Measurements from ENCODE around the gene COASY.

The COASY gene

DNA sequence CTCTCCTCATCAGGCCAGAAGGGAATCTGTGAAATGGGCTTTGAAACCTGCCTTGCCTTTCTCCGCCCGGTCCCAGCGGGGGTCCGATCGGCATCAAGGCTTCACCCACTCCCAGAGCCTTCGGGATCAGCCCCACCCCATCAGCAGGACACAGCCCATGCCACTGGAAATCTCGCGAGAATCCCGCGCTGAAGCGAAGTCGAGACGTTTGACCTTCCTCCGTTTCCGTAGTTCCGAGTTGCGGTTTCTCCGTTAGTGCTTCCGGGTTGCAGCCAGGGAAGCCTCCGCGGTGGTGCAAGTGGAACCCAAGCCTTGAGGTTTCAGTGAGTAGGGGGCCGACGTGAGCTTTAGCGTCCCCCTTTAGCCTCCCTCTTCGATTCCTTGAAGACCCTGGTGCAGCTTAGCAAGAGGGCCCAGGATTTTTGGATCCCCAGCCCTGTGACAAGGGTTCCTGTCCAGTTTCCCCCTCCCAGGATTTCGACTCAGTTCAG is at the start of gene COASY:
Gene COASY (plus strand): TSS at position 252 of the 491 bp plus-strand sequence. CDS start 475 bp downstream, outside the sequence.
- peak; percentile 91 for DNase-seq (ENCODE audit: low read depth)

DNA sequence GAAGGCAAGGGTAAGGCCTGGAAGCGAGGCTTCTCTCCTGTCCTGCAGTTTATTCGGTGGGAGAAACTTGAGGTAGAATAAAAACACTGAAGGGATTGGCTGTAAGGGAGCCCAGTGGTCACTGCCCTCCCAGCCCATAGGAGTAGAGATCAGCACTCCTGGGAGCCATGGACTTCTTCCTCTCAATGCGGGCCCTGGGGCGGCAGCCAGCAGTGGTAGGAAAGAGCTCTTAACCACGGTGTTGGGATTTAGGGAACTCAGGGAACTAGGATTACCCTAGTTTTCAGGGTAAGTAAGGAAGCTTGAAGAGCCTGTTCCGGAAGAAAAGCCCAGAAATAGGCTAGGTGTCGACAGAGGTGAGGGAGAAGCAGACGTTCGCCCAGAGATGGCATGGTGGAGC is 49.7 kb upstream of the COASY start:
- no peak for DNase-seq (ENCODE audit: low read depth)

DNA sequence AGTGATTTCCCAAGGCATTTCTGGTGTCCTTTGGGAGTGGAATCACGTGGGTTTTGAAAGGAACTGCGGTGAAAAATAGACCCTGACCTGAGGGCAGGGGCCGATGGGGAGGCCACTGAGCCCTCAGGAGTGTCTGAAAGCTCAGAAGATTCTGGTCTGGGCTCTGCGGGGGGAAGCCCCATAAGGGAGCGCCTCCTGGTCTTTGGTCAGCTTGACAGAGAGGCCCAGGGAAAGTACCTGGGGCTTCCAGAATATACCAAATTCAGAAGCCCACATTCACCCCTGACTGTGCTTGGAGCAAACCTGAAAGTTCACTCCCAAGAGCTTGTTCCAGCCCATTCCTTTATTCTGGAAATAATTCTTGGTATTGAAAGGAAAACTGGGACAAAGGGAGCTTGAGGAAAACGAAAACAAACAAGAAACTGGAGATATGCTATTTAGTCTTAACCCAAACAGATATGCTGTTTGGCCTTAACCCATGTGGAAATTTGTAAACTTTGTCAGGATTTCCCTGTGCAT is 49.2 kb upstream of the COASY start:
- DNase-seq (ENCODE audit: low read depth), result no peak

DNA sequence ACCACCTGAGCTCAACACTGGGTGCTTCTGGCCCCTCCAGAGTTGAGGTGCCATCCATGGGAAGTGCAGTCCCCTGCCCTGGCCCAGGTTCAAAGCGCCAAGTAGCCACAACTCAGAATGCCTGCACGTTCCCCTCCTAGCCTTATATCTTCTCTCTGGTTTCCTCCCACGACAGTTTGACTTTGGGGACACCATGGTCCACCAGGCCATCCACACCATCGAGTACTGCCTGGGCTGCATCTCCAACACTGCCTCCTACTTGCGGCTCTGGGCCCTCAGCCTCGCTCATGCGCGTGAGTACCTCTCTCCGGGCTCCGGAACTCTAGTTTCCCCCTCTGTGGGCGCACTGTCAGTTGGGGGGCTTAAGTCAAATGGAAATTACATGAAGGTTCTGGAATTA is 48.3 kb upstream of the COASY start:
- DNase-seq (ENCODE audit: low read depth), result no peak

DNA sequence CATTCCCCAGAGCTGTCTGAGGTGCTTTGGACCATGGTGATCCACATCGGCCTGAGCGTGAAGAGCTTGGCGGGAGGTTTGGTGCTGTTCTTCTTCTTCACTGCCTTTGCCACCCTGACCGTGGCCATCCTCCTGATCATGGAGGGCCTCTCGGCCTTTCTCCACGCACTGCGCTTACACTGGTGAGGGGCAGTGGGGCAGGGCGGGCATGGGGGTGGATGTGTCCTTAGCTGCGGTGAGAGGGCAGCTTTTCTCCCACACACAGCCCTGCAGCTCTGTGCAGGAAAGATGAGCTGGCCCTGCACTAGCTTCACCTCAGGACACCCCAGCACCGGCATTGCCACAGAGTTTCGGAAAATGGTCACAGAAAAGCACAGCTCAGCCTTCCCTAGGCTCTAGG is 47.7 kb upstream of the COASY start:
- no peak for DNase-seq (ENCODE audit: low read depth)

- no peak for DNase-seq (ENCODE audit: low read depth)
Observed at GRCh38 chr17:42514867-42515266, 47.1 kb upstream of the COASY start.

DNA sequence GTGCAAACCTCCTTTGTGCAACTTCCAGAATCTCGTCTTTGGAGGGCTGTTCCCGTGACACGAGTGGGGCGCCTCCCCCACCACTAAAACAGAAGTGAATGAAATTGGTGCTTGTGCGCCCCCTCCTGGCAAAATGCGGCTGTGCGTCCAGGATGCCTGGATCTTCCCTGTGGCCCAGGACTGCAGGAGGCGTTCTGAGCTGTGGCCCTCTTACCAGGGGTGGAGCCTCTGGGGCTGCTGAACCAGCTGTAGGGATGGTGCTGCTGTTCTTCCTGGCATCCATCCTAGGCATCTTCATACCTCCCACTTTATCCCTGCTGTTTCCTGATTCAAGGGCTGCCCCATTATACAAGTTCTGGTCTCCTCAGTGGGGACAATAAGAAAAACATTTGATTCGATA is 44.4 kb upstream of the COASY start:
- no peak for DNase-seq (ENCODE audit: low read depth)

DNA sequence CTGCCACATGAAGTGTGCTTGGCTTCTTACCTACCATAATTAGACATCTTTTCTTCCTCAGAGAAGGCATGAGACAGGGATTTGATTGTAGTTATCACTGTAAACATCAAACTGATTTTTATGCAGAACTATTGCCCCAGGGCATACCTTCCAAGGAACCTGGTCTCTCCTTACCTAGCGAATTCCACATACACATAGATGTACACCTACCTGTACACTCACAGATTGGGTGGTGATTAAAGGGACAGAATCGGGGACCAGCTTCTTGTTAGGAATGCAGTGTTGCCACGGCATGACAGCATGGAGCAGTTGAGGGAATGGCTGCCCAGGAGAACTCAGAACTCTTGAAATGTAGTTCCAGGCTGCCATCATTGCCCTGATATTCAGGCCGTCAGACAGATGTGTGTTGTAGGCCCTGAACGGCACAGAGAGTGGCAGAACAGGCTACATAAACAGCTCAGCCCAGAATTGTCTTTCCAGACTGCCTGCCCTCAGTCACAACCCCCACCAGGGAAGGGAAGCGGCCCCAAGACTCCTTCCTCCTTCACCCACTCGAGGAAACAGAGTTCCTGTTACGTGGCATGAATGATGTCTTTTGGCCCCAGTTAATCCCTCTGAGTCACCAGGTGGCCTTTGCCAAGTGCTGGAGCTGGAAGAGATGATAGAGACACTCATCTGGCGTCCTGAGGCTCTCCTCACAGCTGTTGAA is 43.7 kb upstream of the COASY start:
- DNase-seq (ENCODE audit: low read depth), result peak; percentile 90

DNA sequence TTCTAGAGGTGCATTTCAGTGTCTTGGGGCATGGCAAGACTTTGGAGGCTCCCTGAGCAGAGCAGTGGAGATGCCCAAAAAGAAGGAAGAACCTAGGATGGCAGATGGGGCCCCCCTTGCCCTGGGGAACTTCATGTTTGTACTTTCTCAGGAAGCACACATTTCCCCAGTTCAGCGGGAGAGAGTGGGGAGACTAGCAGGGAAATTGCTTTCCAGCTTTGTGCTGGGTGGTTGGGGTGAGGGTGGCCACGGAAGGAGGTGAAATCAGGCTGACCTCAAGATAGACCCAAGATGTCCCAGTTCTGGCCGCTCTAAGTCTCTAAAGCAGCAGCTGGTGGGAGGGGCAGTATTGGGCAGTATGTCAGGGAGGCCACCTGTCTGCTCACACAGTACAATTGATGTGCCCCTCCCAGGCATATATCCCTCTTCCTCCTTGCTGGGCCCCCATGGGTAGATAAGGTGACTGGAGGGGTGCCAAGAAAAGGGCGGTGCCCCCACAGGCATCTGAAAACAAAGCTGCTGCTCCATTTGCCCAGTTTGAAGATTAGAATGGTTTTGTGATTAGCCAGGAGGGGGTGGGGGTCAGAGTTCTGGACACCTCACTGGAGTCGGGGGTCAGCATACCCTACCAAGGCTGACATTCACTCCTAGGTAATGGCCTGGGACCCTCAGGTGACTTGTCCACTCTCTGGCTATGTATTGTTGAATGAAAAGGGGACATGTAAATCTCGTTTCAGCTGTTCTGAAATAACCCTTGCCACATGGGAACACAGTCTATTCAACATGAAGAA is 43.0 kb upstream of the COASY start:
- DNase-seq (ENCODE audit: low read depth), result no peak

DNA sequence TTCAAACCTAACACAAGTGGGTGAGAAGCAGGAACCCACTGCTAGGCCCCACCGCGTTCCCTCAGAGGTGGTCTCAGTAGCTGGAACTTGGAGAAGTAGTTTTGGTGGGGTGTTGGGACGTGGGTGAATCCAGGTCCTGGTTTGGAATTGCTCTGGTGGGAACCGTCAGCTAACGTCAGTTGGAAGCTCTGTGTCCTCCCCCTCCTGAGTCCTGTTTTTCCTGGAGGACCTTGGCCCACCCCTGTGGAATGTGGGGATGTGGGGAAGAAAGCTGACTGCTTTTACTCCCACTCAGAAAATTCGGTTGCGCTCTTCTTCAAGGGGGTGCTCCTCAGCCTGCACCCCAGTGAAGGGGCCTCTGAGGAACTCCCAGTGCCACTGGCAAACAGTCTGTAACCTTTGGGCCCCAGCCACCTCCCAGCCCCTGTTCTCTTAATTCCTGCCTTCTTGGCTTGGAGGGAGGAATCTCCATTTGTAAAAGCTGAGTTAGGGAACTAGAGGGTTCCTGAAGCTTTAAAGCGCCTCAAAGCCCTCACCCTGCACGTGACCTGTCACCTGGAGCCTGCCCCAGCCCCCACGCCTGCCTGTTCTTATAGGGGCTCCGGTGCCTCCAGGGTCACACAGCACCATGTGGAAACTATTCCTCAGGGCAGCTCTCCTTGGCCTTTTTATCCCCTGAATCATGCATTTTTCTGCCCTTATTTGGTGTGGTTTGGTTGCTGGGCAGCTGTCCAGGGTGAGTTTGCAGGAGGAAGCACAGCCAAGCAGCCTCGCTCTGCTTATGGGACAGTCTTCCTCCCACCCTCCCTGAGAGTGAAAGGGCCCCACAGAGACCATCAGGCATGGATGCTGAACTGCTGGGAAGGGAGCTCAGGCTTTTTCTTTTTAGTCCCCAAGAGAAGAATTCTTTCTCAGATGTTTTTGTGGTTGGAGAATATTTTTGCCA is 42.1 kb upstream of the COASY start:
- DNase-seq (ENCODE audit: low read depth), result peak; percentile 98

DNA sequence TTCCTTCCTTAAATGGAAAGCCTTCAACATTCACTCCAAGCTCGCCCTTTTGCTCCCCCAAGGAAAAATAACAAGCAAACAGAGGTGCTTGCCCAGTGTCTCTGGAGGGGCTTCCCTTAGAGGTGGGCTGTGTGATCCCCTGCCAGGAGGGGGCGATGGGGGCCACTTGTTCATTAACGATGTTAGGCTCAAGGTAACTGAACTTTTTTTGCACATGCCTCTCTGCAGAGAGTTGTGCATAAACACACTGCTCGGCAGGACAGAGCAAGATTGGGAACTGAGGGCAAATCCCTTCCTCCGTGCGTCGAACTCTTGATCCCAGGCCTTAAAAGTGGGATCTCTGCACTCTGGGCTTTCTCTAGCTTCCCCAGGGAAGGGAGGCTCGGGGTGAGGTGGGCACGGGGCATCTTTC is 41.4 kb upstream of the COASY start:
- no peak for DNase-seq (ENCODE audit: low read depth)

DNA sequence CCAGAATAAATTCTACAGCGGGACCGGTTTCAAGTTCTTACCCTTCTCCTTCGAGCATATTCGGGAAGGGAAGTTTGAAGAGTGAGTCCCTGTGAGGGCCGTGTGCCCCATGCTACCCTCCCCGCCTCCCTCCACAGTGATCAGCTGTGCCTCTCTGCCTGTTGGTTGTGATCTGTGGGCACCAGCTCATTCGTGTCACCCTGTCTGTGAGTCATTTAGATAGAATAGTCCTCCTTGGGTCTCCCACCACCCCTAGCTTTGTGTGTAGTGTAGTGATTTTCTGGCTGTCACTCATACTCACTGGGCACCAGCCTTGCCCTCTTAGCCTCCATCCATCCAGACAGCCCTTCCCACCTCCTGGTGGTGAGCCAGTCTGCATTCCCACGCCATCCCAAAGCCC is 40.9 kb upstream of the COASY start:
- no peak for DNase-seq (ENCODE audit: low read depth)

GRCh38 chr17:42521666-42522262 is 40.2 kb upstream of the COASY start:
- no peak for DNase-seq (ENCODE audit: low read depth)

GRCh38 chr17:42522263-42522790 is 39.6 kb upstream of the COASY start:
- DNase-seq (ENCODE audit: low read depth), result no peak

DNA sequence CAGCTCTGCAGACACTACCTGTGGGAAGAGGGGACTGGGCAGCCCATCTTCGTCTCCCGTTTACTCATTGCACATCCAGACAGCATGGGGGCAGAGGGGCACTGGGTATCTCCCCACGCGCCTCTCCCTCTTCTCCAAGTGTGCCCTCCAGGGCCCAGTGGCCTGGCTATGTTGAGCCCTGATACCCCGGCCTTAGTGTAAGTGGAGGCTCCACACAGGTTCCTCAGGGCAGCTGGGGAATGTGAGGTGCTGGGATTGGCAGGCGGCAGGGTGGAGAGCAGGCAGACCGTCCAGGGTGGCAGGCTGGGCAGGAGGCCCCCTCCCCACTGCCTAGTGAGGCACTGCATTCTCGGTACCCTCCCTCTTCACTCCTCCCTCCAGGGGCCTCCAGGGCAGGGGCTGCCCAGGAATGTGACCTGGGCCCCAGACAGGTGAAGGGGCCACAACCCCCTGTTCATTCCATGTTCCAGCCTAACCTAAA is 39.1 kb upstream of the COASY start:
- no peak for DNase-seq (ENCODE audit: low read depth)

GRCh38 chr17:42525221-42525620 is 36.7 kb upstream of the COASY start:
- DNase-seq (ENCODE audit: low read depth), result no peak

- DNase-seq (ENCODE audit: low read depth), result no peak
Observed at GRCh38 chr17:42526031-42526444, 35.9 kb upstream of the COASY start.

- DNase-seq (ENCODE audit: low read depth), result no peak
Observed at GRCh38 chr17:42527932-42528331, 34.0 kb upstream of the COASY start.

DNA sequence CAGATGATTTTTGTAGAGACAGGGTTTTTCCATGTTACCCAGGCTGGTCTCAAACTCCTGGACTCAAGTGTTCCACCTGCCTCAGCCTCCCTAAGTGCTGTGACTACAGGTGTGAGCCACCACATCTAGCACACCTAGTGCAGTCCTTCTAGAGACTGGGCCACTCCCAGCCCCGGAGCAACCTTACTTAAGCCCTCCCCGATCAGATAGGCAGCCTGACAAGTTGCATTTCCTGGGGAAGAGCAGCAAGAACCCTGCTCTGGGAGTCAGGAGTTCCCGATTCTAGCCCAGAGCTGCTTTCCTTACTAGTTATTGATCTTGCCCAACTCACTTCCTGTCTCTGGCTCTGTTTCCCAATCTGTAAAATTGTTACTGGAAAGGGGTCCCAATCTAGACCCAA is 32.9 kb upstream of the COASY start:
- DNase-seq (ENCODE audit: low read depth), result no peak

GRCh38 chr17:42530952-42531454 is 30.9 kb upstream of the COASY start:
- DNase-seq (ENCODE audit: low read depth), result no peak

All from non-pigmented ciliary epithelial cell (primary cell).